GM08714 (cell line): ENCODE data around the gene EML4.

Experiments
- H3K4me3 ChIP-seq: fragments of 200-500 bp; sonication (Bioruptor generic); 2 replicates; pipeline ENCODE4 v1.5.1; 2014; ENCODE audit warnings: mild to moderate bottlenecking, low read length, inconsistent platforms
- ZNF274 ChIP-seq: IDR thresholded peaks from 2 replicates; pipeline ENCODE4 v1.6.1; 2012; ENCODE audit warnings: mild to moderate bottlenecking, low read depth, low read length

Gene EML4

GRCh38 chr2:42207826-42208225 lies 38.7 kb downstream of the EML4 start:
- TF ChIP-seq ZNF274 = no peak
- H3K4me3 ChIP-seq = no peak overlapping the region

DNA sequence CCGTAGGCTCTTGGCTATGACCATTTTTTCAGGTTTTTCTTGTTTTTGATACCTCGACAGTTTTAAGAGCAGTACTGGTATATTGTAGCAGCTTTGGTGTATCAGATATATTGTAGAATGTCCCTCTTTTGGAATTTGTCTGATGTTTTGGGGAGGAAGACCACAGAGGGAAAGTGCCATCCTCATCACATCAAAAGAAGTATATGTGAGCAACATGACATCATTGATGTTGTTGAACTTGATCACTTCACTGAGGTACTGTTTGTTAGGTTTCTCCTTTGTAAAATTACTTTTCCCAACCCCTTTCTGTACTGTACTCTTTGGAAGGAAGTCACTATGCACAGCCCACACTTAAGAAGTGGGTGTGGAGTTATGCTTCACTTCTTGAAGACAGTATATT lies 41.0 kb downstream of the EML4 start:
- TF ChIP-seq ZNF274 = no peak
- no peak overlapping the region for H3K4me3 ChIP-seq

DNA sequence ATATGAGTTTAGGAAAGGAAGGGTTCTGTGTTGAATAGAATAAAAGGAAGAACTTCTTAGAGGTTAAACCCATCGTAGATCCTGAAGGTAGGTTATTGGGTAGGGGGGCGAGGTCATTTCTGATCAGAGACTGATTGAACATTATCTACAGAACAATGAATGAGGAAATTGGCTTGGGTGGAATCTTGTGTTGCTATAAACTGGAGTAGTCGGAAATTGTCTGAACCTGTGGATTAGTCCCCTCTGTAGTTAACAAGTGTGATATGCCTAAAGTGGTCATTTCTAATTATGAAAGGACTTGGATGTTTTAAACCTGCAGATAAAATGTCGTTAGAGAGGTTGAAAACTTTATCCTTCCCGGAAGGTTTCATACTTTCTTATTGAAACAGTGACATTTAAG lies 42.1 kb downstream of the EML4 start:
- H3K4me3 ChIP-seq = no peak overlapping the region
- no peak for TF ChIP-seq ZNF274

DNA sequence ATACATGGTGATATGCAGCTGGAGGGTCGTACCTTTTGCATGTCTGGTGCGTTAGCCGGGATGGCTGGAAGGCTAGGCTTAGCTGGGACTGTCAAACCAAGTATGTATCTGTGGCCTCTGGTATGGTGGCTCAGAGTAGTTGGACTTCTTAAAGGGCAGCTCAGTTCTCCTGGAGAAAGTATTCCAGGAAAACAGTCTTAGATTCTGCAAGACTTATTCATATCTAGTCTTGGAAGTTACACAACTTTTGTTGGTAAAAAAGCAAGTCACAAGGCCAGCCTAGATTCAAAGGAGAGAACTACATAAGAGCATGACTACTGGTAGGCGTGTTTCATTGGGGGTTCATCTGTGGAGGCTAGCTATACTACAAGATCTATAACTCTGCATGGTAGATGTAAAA lies 45.5 kb downstream of the EML4 start:
- TF ChIP-seq ZNF274 = no peak
- no peak overlapping the region for H3K4me3 ChIP-seq

GRCh38 chr2:42216694-42217093 lies 47.5 kb downstream of the EML4 start:
- H3K4me3 ChIP-seq = no peak overlapping the region
- no peak for TF ChIP-seq ZNF274

DNA sequence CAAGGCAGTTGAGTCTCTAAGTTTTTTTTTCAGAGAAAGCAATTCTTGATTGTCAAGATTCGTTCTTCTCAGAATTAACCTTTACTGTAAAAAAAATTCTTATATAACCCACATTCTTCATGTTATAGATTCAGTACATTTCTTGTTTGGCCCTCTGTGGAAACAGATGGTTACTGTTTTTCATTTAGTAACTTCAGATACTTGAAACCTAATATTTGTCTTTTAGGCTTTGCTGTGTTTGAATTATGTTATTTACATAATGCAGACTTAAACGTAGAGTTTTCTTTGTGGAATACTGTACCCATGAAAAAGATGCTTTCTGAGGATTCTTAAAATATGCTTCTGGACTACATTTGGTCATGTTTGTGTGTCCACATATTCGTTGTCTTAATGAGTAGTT lies 48.2 kb downstream of the EML4 start:
- TF ChIP-seq ZNF274 = no peak
- no peak overlapping the region for H3K4me3 ChIP-seq

- no peak overlapping the region for H3K4me3 ChIP-seq
- no peak for TF ChIP-seq ZNF274
Observed at GRCh38 chr2:42217914-42218313, 48.8 kb downstream of the EML4 start.

DNA sequence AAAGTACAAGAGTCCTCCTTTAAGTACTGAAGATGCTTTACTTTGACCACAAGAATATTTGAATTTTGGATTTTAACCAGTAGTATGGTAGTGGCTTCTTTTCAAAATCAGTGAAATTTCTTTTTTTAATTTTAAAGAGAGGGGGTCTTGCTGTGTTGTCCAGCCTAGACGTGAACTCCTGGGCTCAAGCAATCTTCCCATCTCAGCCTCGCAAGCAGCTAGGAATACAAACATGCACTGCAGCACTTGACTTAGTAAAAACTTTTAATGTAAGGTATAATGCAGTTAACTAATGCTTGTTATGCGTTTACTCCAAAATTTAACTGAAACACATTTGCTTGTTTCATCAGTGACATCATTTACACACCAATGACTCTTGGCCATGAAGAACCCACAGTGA lies 49.6 kb downstream of the EML4 start:
- no peak overlapping the region for H3K4me3 ChIP-seq
- no peak for TF ChIP-seq ZNF274

DNA sequence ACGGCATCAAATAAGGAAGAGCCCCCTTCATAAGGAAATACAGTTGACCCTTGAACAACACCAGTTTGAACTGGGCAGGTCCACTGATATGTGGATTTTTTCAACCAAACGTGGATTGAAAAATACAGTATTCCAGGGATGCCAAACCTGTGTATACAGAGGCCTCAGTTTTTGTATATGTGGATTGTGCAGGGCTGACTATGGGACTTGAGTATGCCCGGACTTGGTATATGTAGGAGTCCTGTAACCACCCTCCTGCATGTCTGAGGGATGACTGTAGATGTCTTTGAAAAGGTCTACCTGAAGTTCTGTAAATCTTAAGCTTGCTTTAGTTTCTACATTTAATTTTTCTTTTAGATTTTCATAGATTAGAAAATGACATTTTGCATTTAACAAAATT lies 50.0 kb downstream of the EML4 start:
- H3K4me3 ChIP-seq = no peak overlapping the region
- no peak for TF ChIP-seq ZNF274

- TF ChIP-seq ZNF274 = no peak
- no peak overlapping the region for H3K4me3 ChIP-seq
Observed at GRCh38 chr2:42220566-42220965, 51.4 kb downstream of the EML4 start.

DNA sequence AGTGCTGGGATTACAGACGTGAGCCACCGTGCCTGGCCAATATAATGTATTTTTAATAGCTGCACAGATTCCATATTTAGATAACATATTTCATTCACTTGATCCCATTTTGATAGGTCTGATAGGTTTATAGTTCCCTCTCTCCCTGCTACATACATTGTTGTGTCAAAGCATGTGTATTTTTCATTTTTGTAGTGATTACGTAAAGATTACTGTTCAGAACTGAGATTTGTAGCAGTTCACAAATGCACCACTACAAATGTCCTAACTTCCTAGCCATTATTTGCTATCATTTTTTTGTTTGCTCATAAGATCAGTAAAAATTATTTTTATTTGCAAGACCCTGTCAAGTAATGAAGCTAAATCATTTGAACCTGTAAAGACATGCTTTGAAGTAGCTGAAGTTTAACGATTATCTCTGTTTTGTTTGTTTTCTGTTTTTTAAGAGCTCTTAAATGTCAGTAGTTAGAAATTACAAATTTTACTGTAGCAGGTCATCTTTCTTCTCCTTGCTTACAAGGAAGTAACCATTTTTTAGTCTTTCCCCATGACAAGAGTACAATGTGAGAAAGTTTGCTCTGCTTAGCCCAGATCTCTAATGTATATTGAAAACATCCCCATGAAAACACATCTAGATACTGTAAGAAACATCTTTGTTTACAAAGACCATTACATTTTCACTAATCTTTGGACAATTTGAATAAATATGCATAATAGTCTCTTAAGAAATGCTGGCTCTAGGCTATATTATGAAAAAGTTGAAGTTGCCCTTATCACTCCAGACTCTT lies 54.1 kb downstream of the EML4 start:
- H3K4me3 ChIP-seq = no peak overlapping the region
- no peak for TF ChIP-seq ZNF274

- H3K4me3 ChIP-seq = no peak overlapping the region
- TF ChIP-seq ZNF274 = no peak
Observed at GRCh38 chr2:42223855-42224268, 54.7 kb downstream of the EML4 start.

GRCh38 chr2:42224422-42225067 lies 55.4 kb downstream of the EML4 start:
- no peak for TF ChIP-seq ZNF274
- H3K4me3 ChIP-seq = no peak overlapping the region

DNA sequence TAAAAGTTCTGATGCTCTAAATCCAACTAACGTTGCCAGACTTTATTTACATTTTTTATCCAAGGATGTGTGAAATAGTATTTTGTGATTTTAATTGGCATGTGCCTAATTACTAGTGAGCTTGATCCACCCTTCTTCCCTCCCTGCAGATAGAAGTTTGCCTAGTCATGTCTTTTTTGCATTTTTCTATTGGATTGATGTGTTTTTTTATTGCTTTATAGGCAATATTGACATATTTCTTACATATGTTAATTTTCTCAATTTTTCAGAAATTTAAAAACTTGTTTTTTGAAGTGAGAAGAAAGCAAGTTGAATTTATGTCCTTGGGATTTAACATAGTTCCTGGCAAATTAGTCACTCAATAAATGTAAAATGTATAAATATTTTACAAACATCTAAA lies 56.4 kb downstream of the EML4 start:
- H3K4me3 ChIP-seq = no peak overlapping the region
- TF ChIP-seq ZNF274 = no peak

- H3K4me3 ChIP-seq = no peak overlapping the region
- no peak for TF ChIP-seq ZNF274
Observed at GRCh38 chr2:42227491-42227890, 58.3 kb downstream of the EML4 start.
